ENCODE results near the gene ANKRD26. TPM values are rescaled to one million over a fixed set of nuclear protein-coding genes. Genes with fewer than 3 reads are reported as not detected.

The ANKRD26 gene
- total and polyA plus RNA-seq, 4 donors, result 2.6 to 15.8 (median 4.2) TPM

GRCh38 chr10:26960308-26960707 lies 140.0 kb downstream of the ANKRD26 start:
- Histone ChIP-seq H3K9me3 (ENCODE audit: control insufficient read depth, low read length) (no peaks in the 10 kb centered on the region), H3K4me3 (ENCODE audit: low read length in 2 of 2) (no peak overlapping the region), H3K4me1 (ENCODE audit: control insufficient read depth in 1 of 2, insufficient read depth in 2 of 2, low read length in 2 of 2) (no peaks in the 10 kb centered on the region), H3K27me3 (ENCODE audit: control insufficient read depth in 1 of 2, insufficient read depth in 2 of 2, low read length in 1 of 2) (no peaks in the 10 kb centered on the region), H3K27ac (ENCODE audit: low read depth in 1 of 2, low read length in 2 of 2) (no peak overlapping the region), H3K36me3 (ENCODE audit: control insufficient read depth in 1 of 2, insufficient read depth in 2 of 2, low read length in 1 of 2) (no peaks in the 10 kb centered on the region)
- intact Hi-C loops (cut with DNase I), result no loop called here
- no peak for DNase-seq
- 83 to 84% methylated on average over 7 of the region's 7 CpGs for WGBS, 2 donors
- no peak for ATAC-seq (ENCODE audit: low FRiP score)

DNA sequence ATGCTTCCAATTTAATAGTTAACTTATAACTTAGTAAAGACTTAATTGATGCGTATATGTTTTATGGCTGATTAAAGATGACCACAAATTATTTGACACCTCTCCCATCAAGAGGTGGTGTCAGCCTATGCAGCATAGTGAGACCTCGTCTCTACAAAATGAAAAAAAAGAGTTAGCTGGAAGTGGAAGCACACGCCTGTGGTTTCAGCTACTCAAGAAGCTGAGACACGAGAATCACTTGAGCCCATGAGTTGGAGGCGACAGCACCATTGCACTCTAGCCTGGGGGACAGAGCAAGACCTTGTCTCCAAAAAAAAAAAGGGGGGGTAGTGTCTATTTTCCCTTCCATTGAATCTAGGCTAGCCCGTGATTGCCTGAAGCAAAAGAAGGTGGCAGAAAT lies 140.5 kb downstream of the ANKRD26 start:
- intact Hi-C loops (cut with DNase I), result no loop called here
- no peaks in the 10 kb centered on the region for H3K27me3 ChIP-seq (ENCODE audit: control insufficient read depth in 1 of 2, insufficient read depth in 2 of 2, low read length in 1 of 2)
- H3K4me3 ChIP-seq (ENCODE audit: low read length in 2 of 2), result no peak overlapping the region
- no peaks in the 10 kb centered on the region for H3K9me3 ChIP-seq (ENCODE audit: control insufficient read depth, low read length)
- ATAC-seq (ENCODE audit: low FRiP score) (no peak), DNase-seq (no peak)
- H3K36me3 ChIP-seq (ENCODE audit: control insufficient read depth in 1 of 2, insufficient read depth in 2 of 2, low read length in 1 of 2), result no peaks in the 10 kb centered on the region
- H3K4me1 ChIP-seq (ENCODE audit: control insufficient read depth in 1 of 2, insufficient read depth in 2 of 2, low read length in 2 of 2), result no peaks in the 10 kb centered on the region
- 84 to 88% methylated on average over 6 of the region's 6 CpGs for WGBS, 2 donors
- H3K27ac ChIP-seq (ENCODE audit: low read depth in 1 of 2, low read length in 2 of 2), result no peak overlapping the region

Other genes starting within 250 kb of the ANKRD26 start
- gene ABI1, start 239.5 kb downstream of the ANKRD26 start, total RNA-seq, result 10 to 100 TPM; 50.2 to 60.3 TPM
- 10 to 100 TPM; 20.8 to 31.7 TPM for gene ABI1, start 239.5 kb downstream of the ANKRD26 start, polyA plus RNA-seq
- 10 to 100 TPM; 75.1 to 75.8 TPM for gene YME1L1, start 53.9 kb upstream of the ANKRD26 start, total RNA-seq
- 10 to 100 TPM; 41.5 to 46.1 TPM for gene YME1L1, start 53.9 kb upstream of the ANKRD26 start, polyA plus RNA-seq
- gene MASTL, start 54.9 kb upstream of the ANKRD26 start, total RNA-seq, result 1 to 10 TPM; 5.3 to 7.7 TPM
- 1 to 10 TPM; 2.4 to 5.2 TPM for gene MASTL, start 54.9 kb upstream of the ANKRD26 start, polyA plus RNA-seq
- 10 to 100 TPM; 13.9 to 21.7 TPM for gene ACBD5, start 140.3 kb upstream of the ANKRD26 start, total RNA-seq
- gene ACBD5, start 140.3 kb upstream of the ANKRD26 start, polyA plus RNA-seq, result 10 to 100 TPM in 1 of 2 donors, 1 to 10 TPM in 1; 7.3 to 25.9 TPM

Measured in aorta (tissue), 5 donors.